SHP77 (cell line): ENCODE measurements around the gene MDP1.
A peak's percentile ranks its signal among the peaks of the same experiment; 100 is the strongest.

Experiments used
- DNase-seq, 2 experiments: peaks; one replicate each; lab custom pipeline; 2025; lab: John Stamatoyannopoulos, UW

The MDP1 gene

GRCh38 chr14:24198814-24199524 lies 16.9 kb downstream of the MDP1 start:
- DNase-seq = no peak

GRCh38 chr14:24197056-24197450 lies 18.8 kb downstream of the MDP1 start:
- no peak for DNase-seq

GRCh38 chr14:24196071-24197055 lies 19.5 kb downstream of the MDP1 start:
- peak; percentile 12 to 25 for DNase-seq

- DNase-seq = peak; percentile 82 to 88
Measured at GRCh38 chr14:24195186-24196070, 20.4 kb downstream of the MDP1 start, which contains the start of gene TM9SF1. TSS of gene TM9SF1 (minus strand) at chr14:24195441. CDS start at chr14:24195019, 422 bp downstream.

GRCh38 chr14:24194873-24195185 lies 21.0 kb downstream of the MDP1 start:
- no peak for DNase-seq

- DNase-seq = no peak
Measured at GRCh38 chr14:24194186-24194872, 21.5 kb downstream of the MDP1 start.

GRCh38 chr14:24192933-24193332 lies 22.9 kb downstream of the MDP1 start:
- no peak for DNase-seq

- no peak for DNase-seq
Measured at GRCh38 chr14:24190416-24190815, 25.4 kb downstream of the MDP1 start.

GRCh38 chr14:24189460-24189859 lies 26.4 kb downstream of the MDP1 start:
- no peak for DNase-seq

- no peak for DNase-seq
Measured at GRCh38 chr14:24189059-24189375, 26.8 kb downstream of the MDP1 start.

- peak; percentile 99 for DNase-seq
Measured at GRCh38 chr14:24188251-24189058, 27.4 kb downstream of the MDP1 start, which contains the start of gene IPO4. TSS of gene IPO4 (minus strand) at chr14:24188816. CDS start at chr14:24188787, 29 bp downstream.

GRCh38 chr14:24187539-24187915 lies 28.3 kb downstream of the MDP1 start:
- DNase-seq = no peak

GRCh38 chr14:24186831-24187538 lies 28.9 kb downstream of the MDP1 start:
- no peak for DNase-seq

GRCh38 chr14:24185741-24186140 lies 30.1 kb downstream of the MDP1 start:
- DNase-seq = no peak

- no peak for DNase-seq
Measured at GRCh38 chr14:24185026-24185425, 30.8 kb downstream of the MDP1 start.

- no peak for DNase-seq
Measured at GRCh38 chr14:24184104-24184970, 31.5 kb downstream of the MDP1 start.

GRCh38 chr14:24183014-24183481 lies 32.8 kb downstream of the MDP1 start:
- no peak for DNase-seq

- DNase-seq = no peak
Measured at GRCh38 chr14:24182110-24182882, 33.6 kb downstream of the MDP1 start.
